GM21360 (cell line): ENCODE data around the gene SIL1.

Experiments used
- ATAC-seq: cut with Tn5 transposase; IDR thresholded peaks from one replicate; pipeline ENCODE4 v1.9.1; 2021; ENCODE audit warnings: mild to moderate bottlenecking, moderate library complexity; ENCODE audit not compliant: unreplicated experiment

Gene SIL1

DNA sequence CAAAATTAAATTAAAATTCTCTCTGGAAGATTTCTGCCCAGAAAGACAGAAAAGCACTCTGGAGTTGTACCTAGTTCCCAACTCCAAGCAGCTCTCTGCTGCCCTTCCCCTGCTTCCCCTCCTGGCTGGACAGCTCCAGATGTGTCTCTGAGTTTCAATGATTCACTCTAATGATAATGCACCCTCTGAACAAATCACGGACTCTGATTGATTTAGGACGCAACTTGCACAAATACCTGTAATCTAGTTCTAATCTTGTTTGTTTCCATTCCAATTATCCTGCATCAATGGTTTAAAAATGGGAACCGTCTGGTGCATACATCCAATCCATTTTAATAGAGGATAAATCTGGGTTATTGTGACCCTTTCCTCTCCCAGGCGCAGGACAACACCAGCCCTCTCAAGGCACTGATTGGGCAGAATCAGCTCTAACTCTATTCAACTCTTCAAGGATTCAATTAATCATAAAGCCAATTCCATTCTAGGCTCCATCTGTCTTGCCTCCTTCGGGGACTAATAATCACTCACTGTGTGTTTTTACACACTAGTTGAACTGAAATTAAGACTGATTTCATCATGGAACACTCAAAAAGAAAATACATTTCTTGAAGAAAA is 211.9 kb downstream of the SIL1 start:
- no peak for ATAC-seq

DNA sequence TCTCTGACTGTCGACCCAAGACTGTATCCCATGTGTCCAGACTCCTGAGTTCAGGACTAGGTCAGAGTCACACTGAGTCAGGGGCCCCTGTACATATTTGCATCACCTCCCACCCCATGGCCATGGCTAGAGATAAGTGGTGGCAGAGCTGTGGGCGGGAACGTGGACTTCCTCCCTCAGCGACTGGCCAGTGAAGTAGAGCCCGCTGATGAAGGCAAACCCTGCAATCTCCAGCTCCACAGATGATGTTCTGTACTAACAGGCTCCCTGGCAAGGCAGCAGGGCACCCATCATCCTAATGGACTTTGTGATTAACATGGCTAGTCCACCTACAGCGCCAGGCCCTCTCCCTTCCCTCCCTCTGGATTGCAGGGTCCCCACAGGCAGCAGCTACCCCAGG is 212.5 kb downstream of the SIL1 start:
- no peak for ATAC-seq

DNA sequence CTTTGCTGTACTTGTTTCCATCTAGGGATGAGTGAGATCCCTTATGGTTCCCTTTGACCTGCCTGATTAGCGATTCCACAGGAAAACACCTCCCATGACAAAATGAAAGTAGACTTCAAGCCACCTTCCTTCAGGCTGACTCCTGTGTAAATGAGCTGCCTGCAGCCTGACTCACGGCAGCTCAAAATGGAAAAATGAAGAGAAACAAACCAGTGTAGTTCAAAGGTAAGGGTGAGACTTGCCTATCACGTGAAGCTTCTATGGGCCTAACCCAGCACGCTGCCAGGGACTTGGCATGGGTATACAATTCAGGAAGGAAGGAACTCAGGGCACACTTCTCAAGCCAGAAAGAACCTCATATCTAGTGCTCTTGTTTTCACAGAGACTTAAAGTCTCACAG is 212.9 kb downstream of the SIL1 start:
- ATAC-seq: no peak

DNA sequence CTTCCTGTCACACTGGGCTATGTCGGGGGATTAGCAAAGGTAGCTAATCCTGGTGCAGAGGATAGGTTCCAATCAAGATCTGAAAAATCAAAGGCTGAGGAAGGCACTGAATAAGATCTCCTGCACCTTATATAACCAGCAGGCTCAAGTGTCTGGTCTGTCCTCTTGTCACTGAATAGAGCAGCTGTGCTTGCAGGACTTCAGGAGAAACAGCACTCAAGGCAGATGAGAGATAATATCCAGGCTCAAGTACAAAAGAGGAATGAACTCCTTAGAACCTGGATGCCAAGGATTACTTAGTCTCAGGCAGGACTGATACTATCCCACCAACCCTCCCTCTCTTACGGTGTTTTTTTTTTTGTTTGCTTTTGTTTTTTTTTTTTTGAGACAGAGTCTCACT is 214.2 kb downstream of the SIL1 start:
- ATAC-seq: no peak

DNA sequence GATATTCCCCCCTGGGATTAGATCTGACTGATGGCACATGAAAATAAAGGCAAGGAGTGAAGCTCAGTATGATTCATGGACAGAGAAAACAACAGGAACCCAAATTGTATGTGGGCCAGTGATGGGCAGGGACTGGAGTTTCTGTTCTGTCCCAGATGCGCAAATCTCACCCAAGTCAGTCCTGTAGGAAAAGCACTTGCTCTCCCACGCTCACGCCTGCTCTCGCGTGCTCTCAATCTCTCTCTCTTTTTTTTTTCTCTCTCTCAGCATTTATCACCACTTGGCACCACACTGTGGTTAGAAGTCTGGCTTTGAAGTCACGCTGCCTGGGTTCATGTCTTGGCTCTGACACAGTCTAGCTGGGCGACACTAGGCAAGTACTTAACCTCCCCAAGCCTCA is 216.6 kb downstream of the SIL1 start:
- ATAC-seq: no peak

DNA sequence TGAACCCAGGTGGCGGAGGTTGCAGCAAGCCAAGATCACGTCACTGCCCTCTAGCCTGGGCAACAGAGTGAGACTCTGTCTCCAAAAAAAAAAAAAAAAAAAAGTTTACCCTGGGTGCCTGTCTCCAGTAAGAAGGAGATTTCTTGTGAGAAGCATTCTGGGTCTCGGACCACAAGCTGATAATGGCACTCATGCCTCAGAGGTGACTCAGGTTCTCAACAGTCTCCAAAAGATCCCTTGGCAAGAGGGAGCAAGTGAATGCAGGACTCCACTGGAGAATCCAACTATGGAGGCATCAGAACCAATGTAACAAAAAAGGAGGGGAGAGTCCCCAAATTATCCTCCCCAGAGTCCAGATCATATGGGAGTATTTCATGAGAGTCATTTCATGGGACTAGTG is 217.0 kb downstream of the SIL1 start:
- ATAC-seq: no peak

DNA sequence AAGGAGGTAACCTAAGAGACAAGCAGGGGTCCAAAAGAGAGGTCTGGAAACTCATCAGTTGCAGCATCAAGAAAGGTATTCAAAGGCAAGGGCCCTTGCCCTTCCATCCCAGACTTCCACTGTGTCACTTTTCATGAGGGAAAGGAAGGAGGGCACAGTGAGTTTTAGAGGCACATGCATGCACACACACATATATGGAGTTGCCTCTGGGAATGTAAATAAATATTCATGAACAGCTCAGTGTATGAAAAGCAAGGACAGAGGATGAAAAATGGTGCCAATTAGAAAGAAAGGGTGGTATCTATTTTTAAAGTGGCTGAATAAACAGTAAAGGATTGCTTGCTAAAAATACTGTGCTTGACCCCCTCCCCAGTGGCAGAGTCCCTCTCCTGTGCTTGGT is 217.7 kb downstream of the SIL1 start:
- no peak for ATAC-seq

DNA sequence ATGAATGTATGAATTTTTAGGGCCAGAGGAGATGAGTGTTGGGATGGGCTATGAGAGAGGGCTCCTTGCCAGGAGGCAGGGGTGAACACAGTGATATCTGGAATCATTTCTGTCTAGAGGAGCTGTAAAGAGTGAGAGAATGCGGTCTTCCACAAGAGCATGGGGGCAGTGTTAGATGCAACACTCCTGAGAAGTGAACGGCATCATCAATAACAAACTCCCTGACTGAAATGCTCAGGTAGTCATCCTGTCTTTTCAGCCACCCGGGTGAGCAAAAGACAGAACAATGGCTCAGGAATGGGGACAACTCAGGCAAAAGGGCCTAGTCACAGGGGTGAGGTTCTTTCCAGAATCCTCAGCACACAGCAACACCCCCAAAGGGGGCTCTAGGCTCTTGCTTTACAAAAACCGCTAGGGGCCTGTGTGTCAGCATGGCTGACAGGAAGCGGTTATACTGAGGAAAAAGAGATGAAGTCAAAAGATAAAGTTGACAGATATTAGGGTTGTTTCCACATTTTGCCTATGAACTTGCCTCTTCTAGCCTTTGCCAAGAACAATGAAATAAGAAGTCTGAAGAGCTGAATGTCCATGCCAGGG is 218.4 kb downstream of the SIL1 start:
- ATAC-seq: no peak

DNA sequence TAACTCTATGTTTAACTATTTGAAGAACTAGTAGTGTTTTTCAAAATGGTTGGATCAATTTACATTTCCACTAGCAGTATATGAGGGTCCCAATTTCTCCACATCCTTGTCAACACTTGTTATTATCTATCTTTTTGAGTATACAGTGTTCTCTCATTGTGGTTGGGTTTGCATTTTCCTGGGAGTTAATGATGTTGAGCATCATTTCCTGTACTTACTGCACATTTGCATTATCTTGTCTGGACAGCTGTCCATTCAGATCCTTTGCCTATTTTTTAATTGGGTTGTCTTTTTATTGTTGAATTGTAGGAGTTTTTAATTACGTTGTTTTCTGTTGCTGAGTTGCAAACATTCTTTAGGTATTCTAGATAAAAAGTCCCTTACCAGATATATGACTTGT is 219.6 kb downstream of the SIL1 start:
- ATAC-seq: no peak

DNA sequence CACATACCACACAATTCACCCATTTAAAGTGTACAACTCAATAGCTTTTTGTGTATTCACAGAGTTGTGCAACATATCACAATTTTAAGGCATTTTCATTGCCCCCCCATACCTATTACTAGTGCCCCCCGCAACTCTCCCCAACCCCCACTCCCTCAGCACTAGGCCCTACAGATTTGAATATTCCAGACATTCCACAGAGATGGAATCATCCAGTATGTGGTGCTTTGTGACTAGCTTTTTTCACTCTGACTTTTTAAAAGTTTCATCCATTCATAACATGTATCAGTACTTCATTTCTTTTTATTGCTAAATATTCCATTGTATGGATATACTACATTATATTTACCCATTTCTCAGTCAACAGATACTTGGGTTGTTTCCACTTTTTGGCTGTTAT is 220.1 kb downstream of the SIL1 start:
- no peak for ATAC-seq

DNA sequence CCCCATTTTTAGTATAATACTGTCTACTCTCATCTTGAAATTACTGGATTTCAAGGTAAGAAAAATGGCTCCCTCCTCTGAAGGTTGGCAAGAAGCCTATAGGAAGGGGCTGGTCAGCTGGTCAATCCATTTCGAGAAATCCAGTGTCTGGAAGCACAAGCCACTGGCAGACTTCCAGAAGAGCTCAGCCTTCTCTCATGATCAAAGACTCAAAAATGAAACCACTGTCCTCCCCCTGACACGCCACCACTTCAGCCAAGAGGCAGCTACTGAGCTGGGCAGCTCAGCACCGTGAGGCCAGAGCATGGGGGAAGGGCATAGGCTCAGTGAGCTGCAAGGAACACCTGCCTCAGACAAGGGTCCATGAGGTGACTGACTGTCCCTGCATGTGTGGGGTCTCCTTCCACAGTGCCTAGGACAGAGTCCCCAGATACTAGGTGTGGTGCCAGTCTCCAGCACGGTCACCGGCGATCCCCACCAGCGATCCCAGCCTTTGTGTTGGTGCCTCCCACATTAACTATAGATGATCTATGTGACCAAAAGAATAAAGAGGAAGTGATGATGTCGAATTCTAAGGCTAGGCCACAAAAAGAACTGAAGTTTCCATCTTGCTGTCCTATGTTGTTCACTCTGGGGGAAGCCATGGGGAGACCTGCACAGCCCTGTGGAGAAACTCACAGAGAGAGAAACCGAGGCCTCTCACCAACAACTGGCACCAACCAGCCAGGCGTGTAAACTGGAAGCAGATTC is 222.9 kb downstream of the SIL1 start:
- no peak for ATAC-seq

DNA sequence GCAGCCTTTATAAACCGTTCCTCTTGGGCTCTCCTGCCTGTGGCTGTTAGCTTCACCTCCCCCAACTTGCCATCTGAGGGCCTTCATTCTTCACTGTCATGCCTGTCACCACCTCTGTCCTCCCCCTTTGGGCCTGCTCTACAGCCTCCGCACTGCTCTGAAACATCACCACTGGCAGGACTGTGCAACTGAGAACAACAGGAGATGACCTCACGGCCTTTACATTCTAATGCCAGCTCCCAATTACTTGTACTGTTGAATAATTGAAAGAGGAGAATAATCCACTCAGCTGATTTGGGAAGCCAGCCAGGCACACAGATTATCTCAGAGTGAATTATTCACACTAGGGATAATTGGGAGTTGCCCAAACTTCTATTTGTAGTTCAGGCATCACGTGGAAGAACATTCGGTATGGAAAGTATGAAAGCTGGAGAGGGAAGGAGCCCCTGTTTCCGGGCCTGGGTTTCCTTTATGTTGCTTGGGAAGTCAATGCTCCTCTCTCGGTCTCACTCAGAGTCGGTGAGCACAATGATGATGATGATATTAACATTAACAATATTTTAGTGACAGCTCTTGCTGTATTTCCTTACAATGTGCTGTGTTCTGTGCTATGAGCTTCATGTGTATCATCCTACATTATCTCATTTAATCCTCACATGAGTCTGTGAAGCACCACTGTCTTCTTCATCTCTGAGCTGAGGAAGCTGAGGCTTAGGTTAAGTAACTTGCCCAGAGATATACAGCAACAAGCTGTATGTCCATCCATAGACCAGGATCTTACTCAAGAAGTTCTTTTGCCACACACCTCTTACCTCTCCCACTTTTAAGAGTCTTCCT is 223.7 kb downstream of the SIL1 start:
- ATAC-seq: no peak

DNA sequence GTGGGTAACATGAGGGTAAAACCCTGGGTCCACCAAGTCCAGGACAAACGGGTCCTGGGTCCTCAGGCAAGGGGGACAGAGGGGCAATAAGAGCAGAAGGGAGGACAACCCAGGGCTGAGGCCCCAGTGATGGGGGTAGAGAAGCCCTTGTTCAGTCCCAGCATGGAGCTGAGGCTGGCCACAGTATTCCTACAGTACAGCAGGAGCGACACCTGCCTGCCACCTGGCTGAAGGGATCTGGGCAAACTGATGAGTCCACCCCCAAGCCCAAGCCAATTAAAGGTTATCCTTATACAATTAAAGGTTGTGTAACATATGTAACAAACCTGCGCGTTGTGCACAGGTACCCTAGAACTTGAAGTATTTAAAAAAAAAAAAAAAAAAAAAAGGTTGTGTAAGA is 225.3 kb downstream of the SIL1 start:
- no peak for ATAC-seq

DNA sequence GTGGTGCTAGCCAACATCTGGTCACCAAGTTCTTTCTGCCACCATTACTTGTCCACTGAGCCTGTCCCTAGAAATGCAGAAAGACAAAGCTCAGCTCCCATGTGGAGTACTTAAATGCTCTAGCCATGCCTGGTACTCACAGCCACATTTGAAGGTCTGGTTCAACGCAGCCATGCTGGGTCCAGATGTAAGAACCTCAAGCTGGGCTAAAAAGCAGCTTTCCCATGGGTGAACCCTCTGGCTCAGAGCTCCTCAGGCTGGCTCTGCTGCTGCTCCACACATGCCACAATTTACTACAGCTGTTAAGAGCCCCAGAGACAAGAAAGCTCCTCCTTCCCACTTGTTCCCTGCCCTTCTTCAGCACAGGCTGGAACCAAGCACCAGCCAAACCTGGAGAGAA is 225.9 kb downstream of the SIL1 start:
- no peak for ATAC-seq

DNA sequence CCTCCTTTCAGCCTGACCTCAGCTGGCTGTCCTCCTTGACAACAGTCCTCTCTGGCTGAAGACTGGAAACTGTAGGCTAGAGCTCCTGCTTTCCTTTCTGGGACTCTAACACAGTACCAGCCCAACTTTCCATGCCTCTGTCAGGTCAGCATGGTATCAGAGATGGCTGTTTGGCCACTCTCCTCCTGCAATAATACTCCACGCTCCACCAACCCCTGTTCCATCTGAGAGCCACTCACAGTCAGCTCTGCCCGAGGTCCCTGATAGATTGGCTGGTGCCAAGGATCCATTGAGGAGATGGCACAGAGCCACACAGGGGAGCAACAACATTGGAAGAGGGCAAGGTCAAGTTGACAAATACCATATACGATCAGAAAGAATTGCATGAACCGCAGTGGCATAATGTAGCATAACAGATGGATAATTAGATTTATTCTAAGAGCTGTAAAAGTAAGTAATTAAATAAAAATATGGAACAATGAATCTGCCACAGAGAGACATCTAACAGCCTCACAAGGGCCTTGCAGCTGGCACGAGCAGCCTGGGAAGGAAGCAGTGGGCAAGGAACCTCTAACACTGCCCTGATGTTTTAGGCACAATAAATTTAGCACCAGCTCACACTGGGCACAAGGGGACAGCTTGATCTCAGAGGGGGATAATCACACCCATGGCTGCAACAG is 228.7 kb downstream of the SIL1 start:
- ATAC-seq: no peak

DNA sequence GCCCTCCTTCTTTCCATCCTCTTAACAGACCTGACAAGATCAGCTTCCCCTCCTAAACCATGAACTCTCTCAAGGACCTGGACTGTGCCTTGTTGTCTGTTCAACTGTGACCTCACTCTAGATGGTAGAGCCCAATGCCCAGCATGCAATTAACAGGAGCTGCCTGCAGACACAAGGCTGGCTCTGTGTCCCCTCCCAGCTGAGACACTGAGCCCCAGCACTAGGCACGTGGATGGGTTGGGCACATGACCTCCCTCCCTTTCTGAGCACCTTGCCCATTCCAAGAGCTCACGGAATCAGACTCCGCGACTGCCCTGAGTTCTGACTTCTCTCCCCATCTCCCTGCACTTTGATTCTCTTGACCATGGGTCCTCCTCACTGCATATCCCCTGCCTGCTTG is 229.6 kb downstream of the SIL1 start:
- no peak for ATAC-seq

DNA sequence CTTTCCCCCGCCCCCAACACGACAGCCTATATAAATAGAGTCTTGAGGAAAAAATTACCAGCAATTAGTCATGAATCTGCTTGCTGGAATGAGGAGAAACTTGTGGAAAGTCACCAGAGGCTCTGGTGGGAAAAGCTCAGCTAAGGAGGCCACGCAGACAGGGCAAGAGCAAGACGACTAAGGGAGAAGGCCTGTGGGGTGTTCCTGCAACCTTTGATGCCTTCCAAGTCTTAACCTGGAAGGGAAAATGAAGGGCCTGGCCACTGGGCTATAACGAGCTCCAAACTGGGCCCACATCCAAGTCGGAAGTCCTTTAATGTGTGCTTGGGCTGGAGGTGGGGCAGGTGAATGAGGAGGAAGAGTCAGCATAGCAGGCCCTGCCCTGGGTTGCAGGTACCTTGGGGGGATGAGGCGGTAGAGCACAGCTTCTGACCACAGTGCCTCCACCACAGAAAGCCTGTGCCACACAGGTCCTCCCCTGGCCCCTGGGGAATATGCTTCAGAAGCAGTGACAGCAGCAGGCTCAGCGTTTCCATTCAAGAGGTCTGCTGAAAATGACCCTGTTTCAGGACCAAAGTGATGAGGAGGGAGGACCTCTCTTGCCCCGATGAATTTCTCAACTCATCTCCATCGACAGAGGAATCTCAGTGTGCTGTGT is 230.2 kb downstream of the SIL1 start:
- ATAC-seq: no peak

DNA sequence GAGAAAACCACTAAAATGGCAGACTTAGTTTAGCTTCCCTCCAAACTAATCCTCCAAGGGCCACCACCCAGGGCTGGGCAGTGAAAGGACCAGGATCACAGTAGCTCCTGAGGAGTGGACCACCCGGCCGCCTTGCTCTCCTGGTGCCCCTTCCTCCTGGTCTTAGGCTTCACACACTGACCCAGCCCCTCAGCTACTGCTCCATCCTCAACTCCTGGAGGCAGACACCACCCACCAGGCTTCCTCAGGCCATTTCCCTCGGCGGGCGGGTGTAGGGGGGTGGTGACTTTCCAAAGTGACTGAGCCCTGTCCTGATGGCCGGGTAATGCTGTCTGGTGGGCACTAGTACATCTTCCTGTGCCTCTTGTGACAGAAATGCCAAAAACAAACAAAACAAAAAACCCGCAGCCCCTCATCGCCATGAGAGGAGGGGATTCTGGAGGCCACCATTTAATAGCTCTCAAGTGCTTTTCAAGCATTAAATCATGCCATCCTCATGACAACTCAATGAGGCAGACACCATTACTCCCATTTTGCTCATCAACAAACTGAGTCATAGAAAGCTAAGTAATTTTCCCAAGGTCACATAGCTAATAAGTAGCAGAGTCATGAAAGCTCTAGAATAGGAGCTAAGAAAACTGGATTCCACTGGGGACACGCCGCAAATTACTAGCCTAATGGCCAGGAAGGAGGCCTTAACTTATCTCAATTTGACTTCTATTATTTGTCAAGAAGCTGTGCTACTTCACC is 231.8 kb downstream of the SIL1 start:
- ATAC-seq: no peak

DNA sequence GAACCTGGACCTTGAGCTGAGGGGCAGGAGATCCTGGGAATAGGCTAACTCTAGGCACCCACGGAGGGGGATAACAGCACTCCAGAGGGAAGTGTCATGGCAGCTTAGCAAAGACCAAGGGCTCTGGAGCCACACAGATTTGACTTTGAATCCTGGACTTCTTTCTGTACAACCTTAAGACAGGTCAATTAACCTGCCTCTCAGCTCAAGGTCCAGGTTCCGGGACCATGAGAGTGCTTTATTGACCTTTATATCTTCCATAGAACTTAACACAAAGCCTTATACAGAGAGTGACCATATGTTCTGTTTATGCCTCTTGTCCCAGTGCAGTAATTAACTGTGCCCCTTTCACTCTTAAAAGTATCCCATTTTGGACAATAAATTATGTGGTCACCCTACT is 232.5 kb downstream of the SIL1 start:
- no peak for ATAC-seq

DNA sequence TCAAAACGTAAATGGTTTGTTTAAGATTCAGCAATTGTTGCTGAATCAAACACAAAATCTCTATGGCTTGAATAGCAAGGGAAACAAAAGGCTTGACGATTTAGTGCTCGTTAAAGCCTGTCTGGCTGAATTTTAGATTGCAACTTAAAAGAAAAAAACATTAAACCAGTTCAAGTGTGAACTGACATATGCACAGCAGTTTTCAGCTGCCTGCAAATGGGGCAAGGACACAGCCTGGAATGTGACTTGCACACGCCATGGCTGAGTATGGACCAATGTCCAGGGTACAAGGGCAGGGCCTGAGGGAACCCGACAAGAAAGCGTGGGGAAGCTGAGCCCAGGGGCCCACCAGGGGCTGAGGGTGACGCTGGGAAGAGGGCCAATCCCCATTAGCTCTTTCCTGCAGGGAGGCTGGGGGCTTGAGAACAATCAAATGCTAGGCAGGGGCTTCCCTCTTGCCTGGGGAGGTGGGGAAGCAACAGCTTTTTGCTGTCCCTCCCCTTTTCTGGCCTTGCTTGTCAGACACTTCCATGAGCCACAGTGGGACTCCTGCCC is 233.4 kb downstream of the SIL1 start:
- ATAC-seq: no peak
